Measurements from ENCODE around the gene KLHL2. TPM values are rescaled to one million over a fixed set of nuclear protein-coding genes. Genes with fewer than 3 reads are reported as not detected.
A peak's percentile ranks its signal among the peaks of the same experiment; 100 is the strongest.
"Not testable (repeated sequence)": the region's sequence is repeated elsewhere in the genome, so short reads cannot be mapped to it uniquely, and the experiment has no call there.

The KLHL2 gene
- total and polyA plus RNA-seq, 2 experiments from 2014 or later, result 8.2 to 21.3 TPM

DNA sequence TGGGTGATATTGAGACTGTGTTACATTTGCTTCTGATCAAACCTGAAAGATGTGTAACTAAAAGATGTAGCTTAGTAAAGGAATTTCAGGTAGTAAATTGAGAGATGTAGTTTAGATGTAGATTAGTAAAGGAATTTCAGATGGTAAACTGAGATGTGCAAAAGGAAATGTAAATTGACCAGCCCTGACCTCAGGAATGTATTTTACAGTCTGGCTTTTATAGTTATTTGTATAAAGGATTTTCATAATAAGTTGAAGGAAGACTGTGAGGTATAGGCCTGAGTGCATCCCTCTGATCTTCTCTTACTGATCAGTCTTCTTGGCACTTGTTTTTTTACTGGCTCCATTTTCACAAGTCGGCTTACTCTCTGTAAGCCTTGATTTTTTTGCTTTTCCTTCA is 3.2 kb downstream of the KLHL2 start:
- DNase-seq (ENCODE audit: low spot score), result no peak
- TF ChIP-seq EZH2 (IDR thresholded peaks at IDR 0.05; ENCODE audit: borderline replicate concordance) (no peak), EZH2phosphoT487 (IDR thresholded peaks at IDR 0.05; ENCODE audit: low read depth, severe bottlenecking, unreplicated experiment) (no peak)
- TF ChIP-seq, protein P1, sequence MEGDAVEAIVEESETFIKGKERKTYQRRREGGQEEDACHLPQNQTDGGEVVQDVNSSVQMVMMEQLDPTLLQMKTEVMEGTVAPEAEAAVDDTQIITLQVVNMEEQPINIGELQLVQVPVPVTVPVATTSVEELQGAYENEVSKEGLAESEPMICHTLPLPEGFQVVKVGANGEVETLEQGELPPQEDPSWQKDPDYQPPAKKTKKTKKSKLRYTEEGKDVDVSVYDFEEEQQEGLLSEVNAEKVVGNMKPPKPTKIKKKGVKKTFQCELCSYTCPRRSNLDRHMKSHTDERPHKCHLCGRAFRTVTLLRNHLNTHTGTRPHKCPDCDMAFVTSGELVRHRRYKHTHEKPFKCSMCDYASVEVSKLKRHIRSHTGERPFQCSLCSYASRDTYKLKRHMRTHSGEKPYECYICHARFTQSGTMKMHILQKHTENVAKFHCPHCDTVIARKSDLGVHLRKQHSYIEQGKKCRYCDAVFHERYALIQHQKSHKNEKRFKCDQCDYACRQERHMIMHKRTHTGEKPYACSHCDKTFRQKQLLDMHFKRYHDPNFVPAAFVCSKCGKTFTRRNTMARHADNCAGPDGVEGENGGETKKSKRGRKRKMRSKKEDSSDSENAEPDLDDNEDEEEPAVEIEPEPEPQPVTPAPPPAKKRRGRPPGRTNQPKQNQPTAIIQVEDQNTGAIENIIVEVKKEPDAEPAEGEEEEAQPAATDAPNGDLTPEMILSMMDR (IDR thresholded peaks at IDR 0.05; ENCODE audit: poor library complexity), result no peak
- H3K4me2 ChIP-seq, result no peak overlapping the region
- H4K20me1 ChIP-seq (ENCODE audit: insufficient read depth, poor library complexity, severe bottlenecking), result no peaks in the 10 kb centered on the region
- H3K36me3 ChIP-seq (replicated peaks; ENCODE audit: insufficient read depth, low read depth), result no peaks in the 10 kb centered on the region
- no peaks in the 10 kb centered on the region for H3K9me2 ChIP-seq (replicated peaks; ENCODE audit: insufficient read depth)
- H3K79me2 ChIP-seq, result peaks cover 50% of the 10 kb centered on the region
- H3K9me3 ChIP-seq (ENCODE audit: low read depth), result no peaks in the 10 kb centered on the region
- WGBS (ENCODE audit: low lambda C conversion rate, missing lambda C conversion rate), result 26% methylated on average over 1 of the region's 1 CpG
- H3K4me1 ChIP-seq (ENCODE audit: insufficient read depth), result no peaks in the 10 kb centered on the region
- H3K27me3 ChIP-seq, result no peaks in the 10 kb centered on the region
- H2AFZ ChIP-seq, result no peak overlapping the region
- no peak overlapping the region for H3K27ac ChIP-seq
- H3K4me3 ChIP-seq, result no peak overlapping the region

DNA sequence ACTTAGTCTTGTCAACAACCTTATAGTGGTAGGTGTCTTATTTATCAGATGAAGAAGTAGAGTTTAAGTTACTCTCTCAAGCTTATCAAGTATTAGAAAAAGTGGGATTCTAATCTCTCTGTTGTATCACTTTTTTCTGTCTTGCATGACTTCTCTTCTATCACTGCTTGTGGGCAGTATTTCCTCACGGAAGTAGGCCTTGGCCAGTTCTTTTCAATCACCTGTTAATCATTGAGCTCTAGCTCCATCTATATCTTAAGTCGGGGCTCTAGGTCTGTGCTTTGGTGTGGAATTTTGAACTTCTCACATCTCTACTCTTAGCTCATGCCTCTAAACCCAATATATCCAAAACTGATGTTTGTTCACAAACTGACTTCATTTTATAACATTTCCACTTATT is 5.3 kb downstream of the KLHL2 start:
- peak; percentile 21 for DNase-seq (ENCODE audit: low spot score)
- H3K27ac ChIP-seq; H3K4me1 ChIP-seq (ENCODE audit: insufficient read depth); H3K9me3 ChIP-seq (ENCODE audit: low read depth); H3K36me3 ChIP-seq (replicated peaks; ENCODE audit: insufficient read depth, low read depth); H2AFZ ChIP-seq; H4K20me1 ChIP-seq (ENCODE audit: insufficient read depth, poor library complexity, severe bottlenecking); H3K4me2 ChIP-seq; H3K9me2 ChIP-seq (replicated peaks; ENCODE audit: insufficient read depth); H3K27me3 ChIP-seq; H3K4me3 ChIP-seq: not testable (repeated sequence)
- peaks cover 61% of the 10 kb centered on the region for H3K79me2 ChIP-seq
- TF ChIP-seq, protein P1 (IDR thresholded peaks at IDR 0.05; ENCODE audit: poor library complexity), result peak; percentile 18
- WGBS (ENCODE audit: low lambda C conversion rate, missing lambda C conversion rate), result 51% methylated on average over 2 of the region's 2 CpGs

DNA sequence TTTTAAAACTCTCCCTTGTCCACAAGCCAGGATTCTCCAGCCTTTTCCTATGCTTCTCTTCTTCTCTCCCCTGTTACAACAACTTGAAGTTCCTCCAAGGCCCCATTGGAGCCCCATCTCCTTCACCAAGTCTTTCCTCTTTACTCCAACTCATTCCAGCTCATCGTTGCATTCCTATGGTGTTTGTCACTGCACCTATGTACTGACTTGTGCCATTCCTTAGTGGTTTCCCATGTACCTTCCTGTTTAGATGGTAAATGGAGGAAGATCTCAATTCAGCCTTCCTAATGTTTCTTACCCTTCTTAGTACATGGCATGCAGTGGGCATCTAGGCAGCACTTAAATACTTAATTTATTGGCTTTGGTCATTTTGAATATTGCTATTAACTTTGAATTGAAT is 6.0 kb downstream of the KLHL2 start:
- not testable (repeated sequence) for DNase-seq (ENCODE audit: low spot score); H2AFZ ChIP-seq; H3K9me3 ChIP-seq (ENCODE audit: low read depth); H4K20me1 ChIP-seq (ENCODE audit: insufficient read depth, poor library complexity, severe bottlenecking); H3K4me3 ChIP-seq; H3K4me2 ChIP-seq; H3K36me3 ChIP-seq (replicated peaks; ENCODE audit: insufficient read depth, low read depth); H3K27me3 ChIP-seq; H3K4me1 ChIP-seq (ENCODE audit: insufficient read depth); H3K27ac ChIP-seq; H3K9me2 ChIP-seq (replicated peaks; ENCODE audit: insufficient read depth)
- peaks cover 60% of the 10 kb centered on the region for H3K79me2 ChIP-seq
- WGBS (ENCODE audit: low lambda C conversion rate, missing lambda C conversion rate), result 100% methylated on average over 1 of the region's 1 CpG

DNA sequence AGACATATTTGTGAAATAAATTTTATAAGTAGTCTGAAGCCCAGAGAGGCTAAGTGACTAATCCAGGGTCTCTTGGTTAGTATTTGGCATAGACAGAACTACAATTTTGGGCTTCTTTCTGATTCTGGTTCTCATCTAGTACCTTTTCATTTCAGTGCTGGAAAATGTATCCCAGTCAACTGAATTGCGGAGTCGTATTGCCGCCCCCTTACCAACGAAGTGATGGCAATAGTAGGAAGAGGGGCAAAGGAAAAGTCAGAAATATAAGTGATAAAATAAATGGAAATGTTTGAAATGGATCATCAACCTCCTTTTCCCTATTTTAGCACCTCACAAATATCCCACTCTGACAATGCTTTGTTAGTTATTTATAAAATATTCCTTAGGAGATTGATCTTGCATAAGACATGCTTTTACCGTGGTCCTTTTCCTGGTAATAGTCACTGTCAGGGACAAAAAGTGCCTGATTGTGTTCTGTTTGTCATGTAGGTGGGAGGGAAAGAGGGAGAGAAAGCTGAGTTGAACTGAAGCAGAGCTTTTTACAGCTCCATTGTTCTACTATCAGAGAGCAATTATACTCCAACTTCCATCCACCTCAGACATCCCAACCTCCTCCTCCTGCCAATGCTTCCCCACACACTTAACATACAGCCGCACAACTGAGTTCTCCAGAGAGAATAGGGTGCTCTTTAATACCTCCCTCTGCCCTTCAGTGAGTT is 6.8 kb downstream of the KLHL2 start:
- WGBS (ENCODE audit: low lambda C conversion rate, missing lambda C conversion rate), result 70% methylated on average over 6 of the region's 6 CpGs
- not testable (repeated sequence) for H3K4me3 ChIP-seq; H3K27ac ChIP-seq; H3K9me2 ChIP-seq (replicated peaks; ENCODE audit: insufficient read depth); H3K9me3 ChIP-seq (ENCODE audit: low read depth); H3K4me2 ChIP-seq; H2AFZ ChIP-seq; H4K20me1 ChIP-seq (ENCODE audit: insufficient read depth, poor library complexity, severe bottlenecking); H3K27me3 ChIP-seq; H3K36me3 ChIP-seq (replicated peaks; ENCODE audit: insufficient read depth, low read depth); DNase-seq (ENCODE audit: low spot score); H3K4me1 ChIP-seq (ENCODE audit: insufficient read depth)
- peaks cover 55% of the 10 kb centered on the region for H3K79me2 ChIP-seq

DNA sequence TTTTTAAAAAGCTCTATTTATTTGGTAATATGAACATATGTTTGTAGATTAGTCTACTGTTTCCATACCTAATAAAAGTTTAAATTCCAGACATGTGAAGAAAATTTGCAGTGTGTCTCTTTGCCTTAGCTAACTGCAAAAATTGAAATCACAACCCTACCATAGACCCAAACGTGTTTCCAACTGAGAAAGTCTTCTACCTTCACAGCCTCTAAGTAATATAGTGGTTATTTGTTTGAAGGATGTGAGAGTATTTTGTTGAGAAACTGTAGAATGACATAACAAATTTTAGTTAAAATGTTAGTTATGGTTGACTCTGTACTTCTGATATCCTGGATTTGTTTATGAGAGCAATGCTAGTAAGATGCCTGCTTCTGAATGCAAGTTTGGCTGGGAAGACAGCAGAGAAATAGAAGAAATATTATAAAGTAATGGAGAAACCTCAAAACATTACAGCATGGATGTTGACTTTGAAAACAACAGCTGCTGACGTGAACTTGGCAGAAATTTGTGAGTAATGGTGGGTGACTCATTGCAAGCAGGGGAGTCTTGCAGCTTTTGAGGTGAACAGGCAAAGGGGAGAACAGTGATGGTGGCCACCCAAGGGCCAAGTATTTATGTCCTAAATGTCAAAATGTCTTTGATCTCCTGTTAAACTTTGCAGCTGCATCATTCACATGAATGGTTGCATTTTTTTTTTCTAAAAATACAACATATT is 7.8 kb downstream of the KLHL2 start:
- H3K4me1 ChIP-seq (ENCODE audit: insufficient read depth); DNase-seq (ENCODE audit: low spot score); H3K27me3 ChIP-seq; H3K9me2 ChIP-seq (replicated peaks; ENCODE audit: insufficient read depth); H3K9me3 ChIP-seq (ENCODE audit: low read depth); H3K4me2 ChIP-seq; H3K27ac ChIP-seq; H3K4me3 ChIP-seq; H3K36me3 ChIP-seq (replicated peaks; ENCODE audit: insufficient read depth, low read depth); H4K20me1 ChIP-seq (ENCODE audit: insufficient read depth, poor library complexity, severe bottlenecking); H2AFZ ChIP-seq: not testable (repeated sequence)
- WGBS (ENCODE audit: low lambda C conversion rate, missing lambda C conversion rate), result 62% methylated on average over 2 of the region's 2 CpGs
- peaks cover 45% of the 10 kb centered on the region for H3K79me2 ChIP-seq

GRCh38 chr4:165215761-165216487 is 8.6 kb downstream of the KLHL2 start:
- H3K4me1 ChIP-seq (ENCODE audit: insufficient read depth); H3K27me3 ChIP-seq; H4K20me1 ChIP-seq (ENCODE audit: insufficient read depth, poor library complexity, severe bottlenecking); H3K9me2 ChIP-seq (replicated peaks; ENCODE audit: insufficient read depth); H3K4me2 ChIP-seq; H3K9me3 ChIP-seq (ENCODE audit: low read depth); H2AFZ ChIP-seq; DNase-seq (ENCODE audit: low spot score); H3K4me3 ChIP-seq; H3K36me3 ChIP-seq (replicated peaks; ENCODE audit: insufficient read depth, low read depth); H3K27ac ChIP-seq: not testable (repeated sequence)
- H3K79me2 ChIP-seq, result peaks cover 37% of the 10 kb centered on the region
- WGBS (ENCODE audit: low lambda C conversion rate, missing lambda C conversion rate), result 91% methylated on average over 2 of the region's 2 CpGs
